CD8-positive, alpha-beta memory T cell (primary cell): ENCODE measurements around the gene ATP11A. TPM values are rescaled to one million over a fixed set of nuclear protein-coding genes. Genes with fewer than 3 reads are reported as not detected.

Experiments
- CTCF ChIA-PET: fragments of 350-600 bp; sonication (Branson Sonifier 250); formaldehyde crosslinking; loops from one replicate; lab custom pipeline; 2021; ENCODE audit warnings: antibody characterized with exemption; lab: Charles Lee
- POLR2A ChIA-PET: fragments of 350-600 bp; sonication (Branson Sonifier 250); formaldehyde crosslinking; loops from one replicate; lab custom pipeline; 2021; ENCODE audit warnings: antibody characterized with exemption; lab: Charles Lee
- DNase-seq, 5 donors: peaks; one replicate each; pipeline versions ENCODE4 v3.0.0 to v3.0.0-alpha.2; 2020 to 2022; ENCODE audit warnings: mixed read lengths in 1 of 5
- H3K27ac ChIP-seq: one replicate; pipeline ENCODE4 v1.7.0; 2013; ENCODE audit warnings: low read depth, mild to moderate bottlenecking, low read length, moderate library complexity
- H3K27me3 ChIP-seq: 2 replicates; pipeline ENCODE4 v1.7.0; 2013; ENCODE audit warnings: low read length, mild to moderate bottlenecking; ENCODE audit not compliant: insufficient read depth, poor library complexity, severe bottlenecking
- H3K36me3 ChIP-seq: 2 replicates; pipeline ENCODE4 v1.7.0; 2013; ENCODE audit warnings: mild to moderate bottlenecking, low read length, moderate library complexity; ENCODE audit not compliant: insufficient read depth
- H3K4me1 ChIP-seq: 2 replicates; pipeline ENCODE4 v1.7.0; 2013; ENCODE audit warnings: mild to moderate bottlenecking, low read length, moderate library complexity; ENCODE audit not compliant: insufficient read depth
- H3K4me3 ChIP-seq: 2 replicates; pipeline ENCODE4 v1.7.0; 2013; ENCODE audit warnings: mild to moderate bottlenecking, low read length
- H3K9me3 ChIP-seq: 2 replicates; pipeline ENCODE4 v1.7.0; 2013; ENCODE audit warnings: mild to moderate bottlenecking, low read length
- H3K27ac Mint-ChIP-seq, 8 donors: one replicate each; pipeline ENCODE4 v1.8.0; 2020 to 2021; ENCODE audit warnings: mixed read lengths in 8 of 8, mild to moderate bottlenecking in 6 of 8, inconsistent platforms in 3 of 8, moderate library complexity in 3 of 8
- H3K27me3 Mint-ChIP-seq, 2 donors: one replicate each; pipeline ENCODE4 v1.8.0; 2020 to 2021; ENCODE audit warnings: mixed read lengths in 2 of 2, mild to moderate bottlenecking in 1 of 2, moderate library complexity in 1 of 2
- H3K36me3 Mint-ChIP-seq, 3 donors: one replicate each; pipeline ENCODE4 v1.8.0; 2020 to 2021; ENCODE audit warnings: mixed read lengths in 3 of 3, inconsistent platforms in 1 of 3, mild to moderate bottlenecking in 1 of 3
- H3K4me1 Mint-ChIP-seq, 3 donors: one replicate each; pipeline ENCODE4 v1.8.0; 2020 to 2021; ENCODE audit warnings: mixed read lengths in 3 of 3, inconsistent platforms in 1 of 3, mild to moderate bottlenecking in 1 of 3
- H3K4me3 Mint-ChIP-seq, 7 donors: one replicate each; pipeline ENCODE4 v1.8.0; 2020 to 2021; ENCODE audit warnings: mixed read lengths in 7 of 7, mild to moderate bottlenecking in 6 of 7, moderate library complexity in 4 of 7, inconsistent platforms in 2 of 7
- H3K9me3 Mint-ChIP-seq, 5 donors: one replicate each; pipeline ENCODE4 v1.8.0; 2020 to 2022; ENCODE audit warnings: mixed read lengths in 5 of 5, mild to moderate bottlenecking in 3 of 5, moderate library complexity in 2 of 5, inconsistent platforms in 1 of 5
- polyA plus RNA-seq: library from polyadenylated mRNA; unstranded; fragments of 300-500 nt; fragmentation: Illumina TruSeq; gene quantifications from one replicate; pipeline ENCODE4 v1.2.3, GENCODE V29; 2021
- total RNA-seq, 2 experiments: library from RNA; stranded (reverse); gene quantifications; one replicate each; pipeline ENCODE4 v1.2.3, GENCODE V29; 2021

Gene ATP11A
- total and polyA plus RNA-seq, 3 experiments from 2014 or later = 4.5 to 34.6 (median 34.0) TPM

DNA sequence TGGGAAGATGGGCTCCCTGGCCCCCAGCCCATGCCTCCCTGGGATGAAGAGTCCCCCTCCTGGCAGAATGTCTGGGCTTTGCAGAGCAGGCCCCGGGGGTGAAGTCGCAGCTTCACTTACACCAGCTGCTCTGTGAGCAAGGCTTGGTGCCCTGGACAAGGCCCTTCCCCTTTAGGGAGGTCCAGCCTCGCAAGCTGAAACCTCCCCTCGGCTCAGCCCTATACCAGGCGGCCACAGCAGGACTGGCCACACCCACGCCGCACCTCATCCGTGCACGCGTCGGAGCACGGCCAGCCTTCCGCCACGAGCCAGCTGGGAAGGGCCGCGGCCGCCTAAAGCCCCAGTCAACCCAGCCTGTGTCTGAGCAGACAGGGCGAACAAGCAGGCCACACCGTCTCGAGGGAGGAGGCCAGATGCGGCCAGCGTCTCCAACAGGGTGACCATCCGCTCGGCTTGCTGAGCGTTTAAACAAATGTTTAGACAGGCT, 196.0 kb downstream of the ATP11A start:
- Mint-ChIP-seq H3K9me3 (no peaks in the 10 kb centered on the region), H3K27ac (no peak overlapping the region), H3K4me3 (no peak overlapping the region), H3K4me1 (no peaks in the 10 kb centered on the region), H3K36me3 (peaks cover 0 to 19% (median 0%) of the 10 kb centered on the region in 3 donors), H3K27me3 (no peaks in the 10 kb centered on the region)
- no peaks in the 10 kb centered on the region for H3K4me1 ChIP-seq
- no peak overlapping the region for H3K4me3 ChIP-seq
- CTCF ChIA-PET = no interaction called here
- H3K36me3 ChIP-seq = no peaks in the 10 kb centered on the region
- H3K27ac ChIP-seq = no peak overlapping the region
- no peaks in the 10 kb centered on the region for H3K27me3 ChIP-seq
- POLR2A ChIA-PET = no interaction called here
- DNase-seq = peak in 1 of 5 donors; percentile 40
- H3K9me3 ChIP-seq = no peaks in the 10 kb centered on the region

DNA sequence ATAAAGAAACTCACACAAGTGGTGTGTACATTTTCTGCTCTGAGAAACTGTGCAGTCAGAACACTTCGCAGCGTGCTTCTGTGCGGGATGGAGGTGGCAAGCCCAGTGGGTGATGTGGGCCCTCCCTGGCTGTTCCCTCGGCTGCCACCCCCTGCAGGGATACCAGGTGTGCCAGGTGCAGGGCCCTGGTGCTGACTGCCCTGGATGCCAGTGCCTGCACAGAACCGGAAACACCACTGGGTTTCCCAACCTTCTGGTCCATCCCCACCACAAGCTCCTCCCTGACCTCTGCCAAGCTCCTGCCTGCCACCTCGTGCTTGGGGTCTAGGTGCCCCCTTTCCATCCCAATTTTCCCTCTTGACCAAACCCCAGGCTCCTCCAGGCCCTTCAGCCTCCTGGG, 197.3 kb downstream of the ATP11A start:
- no peaks in the 10 kb centered on the region for H3K4me1 ChIP-seq
- Mint-ChIP-seq H3K27ac (no peak overlapping the region), H3K4me3 (no peak overlapping the region), H3K4me1 (no peaks in the 10 kb centered on the region), H3K9me3 (no peaks in the 10 kb centered on the region), H3K27me3 (no peaks in the 10 kb centered on the region), H3K36me3 (peaks cover 0 to 11% (median 0%) of the 10 kb centered on the region in 3 donors)
- no peaks in the 10 kb centered on the region for H3K9me3 ChIP-seq
- peak in 1 of 5 donors; percentile 19 for DNase-seq
- POLR2A ChIA-PET = no interaction called here
- CTCF ChIA-PET = no interaction called here
- H3K36me3 ChIP-seq = no peaks in the 10 kb centered on the region
- H3K4me3 ChIP-seq = no peak overlapping the region
- H3K27ac ChIP-seq = no peak overlapping the region
- no peaks in the 10 kb centered on the region for H3K27me3 ChIP-seq

DNA sequence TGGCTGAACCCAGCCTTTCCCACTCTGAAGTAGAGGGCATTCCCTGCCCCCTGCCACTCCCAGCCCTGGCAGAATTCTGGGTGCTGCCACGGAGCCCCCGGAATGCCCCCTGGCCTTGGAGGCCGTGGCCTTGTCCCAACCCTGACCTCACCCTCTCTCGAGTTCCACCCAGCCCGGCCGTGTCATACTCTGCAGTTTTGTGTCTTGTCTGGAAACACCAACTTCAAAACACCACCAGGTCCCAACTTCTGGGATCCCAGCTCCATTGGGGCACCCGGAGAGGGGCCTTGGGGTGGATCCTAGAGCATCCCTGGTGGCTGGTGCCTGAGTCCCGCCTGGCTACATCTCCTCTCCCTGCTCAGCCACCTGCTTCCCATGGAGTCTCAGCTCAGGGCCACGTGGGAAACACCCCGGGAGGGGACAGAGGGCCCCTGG, 197.7 kb downstream of the ATP11A start:
- H3K27me3 Mint-ChIP-seq = peaks cover 0 to 3% of the 10 kb centered on the region in 2 donors
- ChIA-PET CTCF (no interaction called here), POLR2A (no interaction called here)
- H3K27ac Mint-ChIP-seq = peak overlapping the region in 1 of 8 donors; percentile 84
- H3K9me3 Mint-ChIP-seq = no peaks in the 10 kb centered on the region
- H3K36me3 ChIP-seq = no peaks in the 10 kb centered on the region
- H3K4me3 Mint-ChIP-seq = no peak overlapping the region
- no peak overlapping the region for H3K4me3 ChIP-seq
- no peaks in the 10 kb centered on the region for H3K4me1 Mint-ChIP-seq
- no peaks in the 10 kb centered on the region for H3K27me3 ChIP-seq
- peak in 1 of 5 donors; percentile 40 for DNase-seq
- peaks cover 0 to 6% (median 0%) of the 10 kb centered on the region in 3 donors for H3K36me3 Mint-ChIP-seq
- no peak overlapping the region for H3K27ac ChIP-seq
- no peaks in the 10 kb centered on the region for H3K9me3 ChIP-seq
- no peaks in the 10 kb centered on the region for H3K4me1 ChIP-seq

DNA sequence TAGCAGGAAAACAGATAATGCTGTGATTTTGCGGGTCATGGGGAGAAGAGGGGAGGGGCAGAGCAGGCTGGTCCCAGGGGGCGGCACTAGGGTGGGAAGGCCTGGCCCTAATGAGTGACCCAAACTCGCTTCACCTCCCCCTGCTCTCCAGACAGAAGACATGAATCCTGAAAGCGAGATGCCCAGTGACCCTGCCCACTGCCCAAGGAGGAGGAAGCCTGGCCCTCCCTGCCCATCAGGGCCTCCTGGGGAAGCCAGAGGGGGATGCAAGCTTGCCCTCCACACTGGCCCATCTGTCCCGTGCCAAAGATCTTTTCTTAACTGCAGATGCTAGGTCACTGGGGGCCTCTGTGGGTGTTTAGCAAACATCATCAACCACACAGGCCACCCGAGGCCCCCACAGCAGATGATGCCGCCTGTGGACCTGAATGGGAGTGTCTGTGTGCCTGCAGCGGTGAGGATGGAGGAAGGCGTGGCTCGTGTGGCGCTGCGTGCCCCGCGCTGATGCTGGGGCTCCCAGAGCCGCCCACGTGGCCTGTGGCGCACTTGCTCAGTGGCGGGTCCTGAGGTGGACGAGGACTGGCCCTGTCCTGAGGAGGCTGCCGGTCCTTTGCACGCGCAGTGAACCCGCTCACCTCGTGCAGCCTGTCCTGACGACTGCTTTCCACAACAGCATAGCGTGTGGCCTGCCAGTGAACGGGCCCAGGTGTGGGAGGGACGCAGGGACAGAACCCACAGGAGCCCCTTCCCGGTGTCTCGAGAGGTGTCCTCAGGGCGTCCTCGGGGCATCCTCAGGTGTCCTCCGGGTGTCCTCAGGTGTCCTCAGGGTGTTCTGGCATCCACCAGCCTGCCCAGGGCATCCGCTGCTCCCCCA, 198.6 kb downstream of the ATP11A start:
- H3K27ac Mint-ChIP-seq = peak overlapping the region in 1 of 8 donors; percentile 46
- ChIA-PET POLR2A (no interaction called here), CTCF (no interaction called here)
- peaks cover 0 to 3% (median 0%) of the 10 kb centered on the region in 3 donors for H3K36me3 Mint-ChIP-seq
- H3K4me3 ChIP-seq = no peak overlapping the region
- H3K4me1 ChIP-seq = no peaks in the 10 kb centered on the region
- H3K4me1 Mint-ChIP-seq = peaks cover 2 to 8% (median 6%) of the 10 kb centered on the region in 3 donors
- no peaks in the 10 kb centered on the region for H3K9me3 ChIP-seq
- DNase-seq = peak in 1 of 5 donors; percentile 19
- H3K27me3 Mint-ChIP-seq = peaks cover 1 to 9% of the 10 kb centered on the region in 2 donors
- H3K4me3 Mint-ChIP-seq = no peak overlapping the region
- H3K27ac ChIP-seq = no peak overlapping the region
- no peaks in the 10 kb centered on the region for H3K9me3 Mint-ChIP-seq
- H3K27me3 ChIP-seq = no peaks in the 10 kb centered on the region
- no peaks in the 10 kb centered on the region for H3K36me3 ChIP-seq

DNA sequence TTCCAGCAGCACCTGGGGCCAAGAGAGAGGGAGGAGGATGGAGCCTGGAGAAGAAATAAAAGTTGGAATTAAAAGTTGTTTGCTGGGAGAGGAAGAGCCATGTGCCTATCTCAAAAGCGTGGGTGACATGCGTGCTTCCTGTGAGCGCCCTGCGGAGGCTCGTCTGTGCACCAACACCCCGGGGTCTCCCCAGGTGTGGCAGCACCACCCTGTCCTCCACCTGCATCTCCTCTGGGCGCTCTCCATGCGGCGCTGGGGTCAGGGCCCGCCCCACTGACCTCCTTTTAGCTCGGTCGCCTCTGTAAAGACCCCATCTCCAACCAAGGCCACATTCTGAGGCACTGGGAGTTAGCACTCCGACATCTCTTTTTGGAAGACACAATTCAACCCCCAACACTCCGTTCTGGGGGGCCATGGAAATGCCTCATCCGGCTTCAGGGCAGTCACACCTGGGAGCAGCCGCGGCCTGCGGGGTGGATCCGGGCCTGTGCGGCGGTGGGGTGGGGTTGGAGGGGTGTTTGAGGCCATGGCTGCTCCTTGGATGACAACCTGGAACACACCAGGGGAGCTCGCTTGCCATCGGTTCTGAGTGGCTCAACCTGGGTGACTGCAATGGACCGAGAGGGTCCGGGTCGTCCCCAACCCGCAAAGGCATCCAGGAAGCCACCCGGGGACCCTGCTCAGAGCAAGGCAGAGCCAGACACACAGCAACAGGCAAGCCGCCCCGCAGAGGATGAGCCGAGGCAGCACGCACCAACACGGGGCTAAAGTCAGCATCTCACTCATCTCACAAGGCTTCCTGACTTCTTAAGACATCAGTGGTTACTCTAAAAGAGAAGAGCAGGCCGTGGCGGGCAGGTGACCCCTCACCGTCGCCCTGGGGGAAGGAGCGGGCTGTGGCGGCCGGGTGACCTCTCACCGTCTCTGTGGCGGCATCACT, 199.8 kb downstream of the ATP11A start:
- H3K27ac ChIP-seq = no peak overlapping the region
- ChIA-PET CTCF (no interaction called here), POLR2A (no interaction called here)
- H3K9me3 ChIP-seq = no peaks in the 10 kb centered on the region
- no peaks in the 10 kb centered on the region for H3K36me3 ChIP-seq
- Mint-ChIP-seq H3K36me3 (no peaks in the 10 kb centered on the region), H3K4me3 (no peak overlapping the region), H3K27ac (no peak overlapping the region), H3K4me1 (peaks cover 2 to 10% (median 6%) of the 10 kb centered on the region in 3 donors), H3K27me3 (peaks cover 1 to 9% of the 10 kb centered on the region in 2 donors), H3K9me3 (no peaks in the 10 kb centered on the region)
- H3K4me1 ChIP-seq = peaks cover 1% of the 10 kb centered on the region
- no peak overlapping the region for H3K4me3 ChIP-seq
- H3K27me3 ChIP-seq = peaks cover under 1% of the 10 kb centered on the region
- DNase-seq = no peak

DNA sequence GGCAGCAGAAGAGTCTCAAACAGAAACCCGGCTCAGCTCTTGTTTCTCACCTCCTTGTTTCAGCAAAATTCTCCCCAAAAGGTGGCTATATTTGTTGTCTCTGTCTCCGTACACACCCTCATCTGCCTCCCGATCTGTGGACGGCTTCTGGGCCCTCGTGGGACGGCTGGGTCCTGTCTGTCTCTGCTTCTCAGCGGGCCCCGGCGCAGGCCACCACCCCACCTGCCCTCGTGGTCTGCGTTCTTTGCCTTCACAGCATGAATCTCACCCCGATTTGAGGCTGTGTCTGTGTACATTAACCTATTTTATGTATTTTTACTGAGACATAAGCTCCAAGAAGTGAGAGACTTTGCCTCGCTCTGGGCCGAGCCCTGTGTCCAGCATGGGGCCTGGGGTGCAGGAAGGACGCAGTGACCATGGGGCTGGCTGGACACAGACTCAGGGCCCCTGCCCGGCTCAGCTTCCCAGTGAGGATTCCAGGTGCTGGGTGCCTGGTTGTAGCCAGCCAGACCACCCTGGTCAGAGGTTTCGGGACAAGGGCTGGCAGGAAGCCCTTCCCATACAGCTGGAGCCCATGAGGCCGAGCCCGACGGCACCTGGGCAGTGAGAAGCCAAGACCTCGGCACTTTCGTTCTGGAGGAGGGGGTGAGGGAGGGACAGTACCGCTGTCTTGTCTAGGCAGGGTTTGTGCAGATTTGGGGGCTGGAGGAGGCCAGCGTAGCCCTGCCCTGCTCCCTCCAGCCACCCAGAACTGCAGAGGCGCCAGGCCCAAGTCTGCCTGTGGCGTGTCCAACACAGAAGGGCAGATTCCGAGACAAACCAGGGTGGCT, 200.7 kb downstream of the ATP11A start:
- no peak overlapping the region for H3K4me3 Mint-ChIP-seq
- POLR2A ChIA-PET = no interaction called here
- CTCF ChIA-PET = no interaction called here
- H3K27me3 ChIP-seq = peaks cover 9% of the 10 kb centered on the region
- H3K27me3 Mint-ChIP-seq = peaks cover 1 to 9% of the 10 kb centered on the region in 2 donors
- H3K36me3 Mint-ChIP-seq = no peaks in the 10 kb centered on the region
- no peaks in the 10 kb centered on the region for H3K9me3 Mint-ChIP-seq
- H3K36me3 ChIP-seq = no peaks in the 10 kb centered on the region
- H3K4me3 ChIP-seq = no peak overlapping the region
- no peaks in the 10 kb centered on the region for H3K9me3 ChIP-seq
- peak in 1 of 5 donors; percentile 45 for DNase-seq
- peaks cover 8% of the 10 kb centered on the region for H3K4me1 ChIP-seq
- H3K27ac Mint-ChIP-seq = no peak overlapping the region
- H3K27ac ChIP-seq = no peak overlapping the region
- H3K4me1 Mint-ChIP-seq = peaks cover 2 to 19% (median 6%) of the 10 kb centered on the region in 3 donors

DNA sequence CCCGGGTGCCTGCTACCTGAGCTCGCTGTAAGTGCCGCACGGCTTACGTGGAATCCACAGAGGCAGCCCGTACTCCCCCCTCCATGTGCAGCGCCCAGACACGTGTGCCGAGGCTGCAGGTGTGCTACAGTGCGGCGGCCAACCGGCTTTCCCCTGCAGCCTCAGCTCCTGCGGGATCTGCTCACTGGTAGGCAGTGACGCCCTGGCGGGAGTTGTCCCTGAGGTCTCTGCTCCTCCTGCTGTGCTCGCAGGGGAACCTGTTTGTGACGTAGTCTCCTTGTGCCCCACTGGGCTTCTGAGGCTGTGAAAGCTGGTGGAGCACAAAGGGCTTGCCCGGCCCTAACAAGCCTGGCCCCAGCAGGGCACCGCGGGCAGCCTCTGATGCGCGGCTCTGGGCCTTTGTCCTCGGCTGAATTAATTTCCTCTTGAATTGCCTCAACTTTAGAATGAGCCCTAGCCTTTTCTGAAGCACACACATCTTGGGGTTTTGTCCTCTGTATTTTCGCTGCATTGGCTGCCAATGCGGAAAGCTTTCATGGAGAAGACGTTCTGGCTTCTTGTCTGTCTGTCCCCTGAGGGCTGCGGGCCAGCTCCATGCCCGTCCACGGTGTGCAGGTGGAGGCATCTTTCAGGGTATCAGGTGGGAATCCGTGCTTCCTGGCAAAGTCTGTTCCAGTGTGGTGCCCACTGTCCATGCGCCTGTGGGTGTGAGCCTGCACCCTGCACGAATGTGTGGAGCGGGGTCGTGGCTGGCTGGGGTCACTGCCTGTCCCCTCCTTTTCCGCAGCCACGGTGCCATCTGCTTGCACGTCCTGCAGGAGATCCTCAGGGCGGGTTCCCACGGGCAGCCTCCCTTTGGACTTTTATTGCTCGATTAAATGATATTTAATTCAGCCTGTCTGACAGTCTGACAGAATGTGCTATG, 201.9 kb downstream of the ATP11A start:
- Mint-ChIP-seq H3K27me3 (peaks cover 9 to 18% of the 10 kb centered on the region in 2 donors), H3K4me3 (no peak overlapping the region), H3K36me3 (no peaks in the 10 kb centered on the region), H3K27ac (peak overlapping the region in 1 of 8 donors; percentile 36), H3K4me1 (peaks cover 2 to 19% (median 6%) of the 10 kb centered on the region in 3 donors), H3K9me3 (no peaks in the 10 kb centered on the region)
- Histone ChIP-seq H3K9me3 (no peaks in the 10 kb centered on the region), H3K36me3 (no peaks in the 10 kb centered on the region), H3K4me1 (peaks cover 8% of the 10 kb centered on the region), H3K27ac (no peak overlapping the region), H3K4me3 (no peak overlapping the region), H3K27me3 (peaks cover 11% of the 10 kb centered on the region)
- no peak for DNase-seq
- ChIA-PET CTCF (no interaction called here), POLR2A (no interaction called here)
